HCT116 (cell line): ENCODE results near the gene CHI3L2.

ENCODE experiments used
- CEBPB ChIP-seq: IDR thresholded peaks from 2 replicates; pipeline ENCODE4 v1.6.1; 2012; ENCODE audit warnings: low read depth
- CTCF ChIP-seq, 3 experiments: fragments of 200-600 bp in 1 of 3; sonication (generic) in 1 of 3; IDR thresholded peaks in 2 of 3; conservative IDR thresholded peaks in 1 of 3; 2 replicates each; pipeline ENCODE4 v1.5.1; 2012 to 2017; ENCODE audit warnings: low read depth in 2 of 3, low read length in 2 of 3, antibody characterized with exemption in 1 of 3, borderline replicate concordance in 1 of 3, control low read depth in 1 of 3, mild to moderate bottlenecking in 1 of 3, mixed read lengths in 1 of 3, mixed run types in 1 of 3, moderate library complexity in 1 of 3; ENCODE audit not compliant: insufficient read depth in 1 of 3
- EZH2 ChIP-seq: fragments of 200-600 bp; sonication (generic); IDR thresholded peaks from 2 replicates; pipeline ENCODE4 v1.6.1; 2017; ENCODE audit warnings: antibody characterized with exemption, mixed run types
- MAX ChIP-seq: IDR thresholded peaks from 2 replicates; pipeline ENCODE4 v1.6.1; 2012
- POLR2A ChIP-seq: IDR thresholded peaks from 2 replicates; pipeline ENCODE4 v1.7.0; 2011; ENCODE audit warnings: borderline replicate concordance; ENCODE audit not compliant: insufficient read depth, insufficient read length; ENCODE audit errors: extremely low read depth
- POLR2AphosphoS5 ChIP-seq: IDR thresholded peaks from 2 replicates; pipeline ENCODE4 v1.6.1; 2011; ENCODE audit warnings: mild to moderate bottlenecking, low read depth, low read length, moderate library complexity
- RAD21 ChIP-seq: IDR thresholded peaks from 2 replicates; pipeline ENCODE4 v1.6.1; 2012; ENCODE audit warnings: low read depth, mild to moderate bottlenecking
- YY1 ChIP-seq: IDR thresholded peaks from 2 replicates; pipeline ENCODE4 v1.6.1; 2011; ENCODE audit warnings: low read length, low read depth, moderate library complexity, mild to moderate bottlenecking; ENCODE audit not compliant: insufficient replicate concordance; ENCODE audit errors: extremely low read depth
- ZFX ChIP-seq: fragments of 450-650 bp; IDR thresholded peaks from 2 replicates; pipeline ENCODE4 v1.6.1; 2017
- ZNF274 ChIP-seq: fragments of 200-500 bp; sonication (Bioruptor generic); IDR thresholded peaks from 2 replicates; pipeline ENCODE4 v1.6.1; 2014; ENCODE audit warnings: mild to moderate bottlenecking, low read depth, low read length, inconsistent platforms
- TF ChIP-seq, protein P1 (sequence below): IDR thresholded peaks from 2 replicates; pipeline ENCODE4 v1.6.1; 2011; ENCODE audit warnings: mild to moderate bottlenecking, low read length, moderate library complexity; ENCODE audit not compliant: insufficient replicate concordance; ENCODE audit errors: extremely low read depth
- TF ChIP-seq, protein P2 (sequence below): IDR thresholded peaks from 2 replicates; pipeline ENCODE4 v1.6.1; 2012; ENCODE audit warnings: low read depth

DNA sequence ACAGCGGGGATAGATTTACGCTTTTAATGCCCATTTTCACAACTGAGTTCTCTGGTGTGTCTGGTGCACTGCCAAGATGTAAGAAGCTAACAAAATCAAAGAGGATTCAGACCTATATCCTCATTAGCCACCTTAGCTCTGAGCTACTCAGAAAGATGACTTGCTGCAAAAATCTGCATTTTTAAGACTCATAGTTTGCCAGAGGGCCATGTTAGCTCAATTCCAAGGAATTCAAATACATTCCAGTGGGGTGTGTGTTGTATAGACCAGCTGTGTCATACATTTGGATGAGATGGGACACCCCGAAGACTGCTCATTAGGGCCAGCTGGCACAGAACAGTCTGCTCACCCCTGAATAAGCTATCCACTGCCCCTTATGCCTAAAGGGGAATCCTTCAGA lies 36.0 kb upstream of the CHI3L2 start:
- TF ChIP-seq, protein P1, sequence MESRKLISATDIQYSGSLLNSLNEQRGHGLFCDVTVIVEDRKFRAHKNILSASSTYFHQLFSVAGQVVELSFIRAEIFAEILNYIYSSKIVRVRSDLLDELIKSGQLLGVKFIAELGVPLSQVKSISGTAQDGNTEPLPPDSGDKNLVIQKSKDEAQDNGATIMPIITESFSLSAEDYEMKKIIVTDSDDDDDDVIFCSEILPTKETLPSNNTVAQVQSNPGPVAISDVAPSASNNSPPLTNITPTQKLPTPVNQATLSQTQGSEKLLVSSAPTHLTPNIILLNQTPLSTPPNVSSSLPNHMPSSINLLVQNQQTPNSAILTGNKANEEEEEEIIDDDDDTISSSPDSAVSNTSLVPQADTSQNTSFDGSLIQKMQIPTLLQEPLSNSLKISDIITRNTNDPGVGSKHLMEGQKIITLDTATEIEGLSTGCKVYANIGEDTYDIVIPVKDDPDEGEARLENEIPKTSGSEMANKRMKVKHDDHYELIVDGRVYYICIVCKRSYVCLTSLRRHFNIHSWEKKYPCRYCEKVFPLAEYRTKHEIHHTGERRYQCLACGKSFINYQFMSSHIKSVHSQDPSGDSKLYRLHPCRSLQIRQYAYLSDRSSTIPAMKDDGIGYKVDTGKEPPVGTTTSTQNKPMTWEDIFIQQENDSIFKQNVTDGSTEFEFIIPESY: no peak
- no peak for TF ChIP-seq POLR2A
- TF ChIP-seq, protein P2, sequence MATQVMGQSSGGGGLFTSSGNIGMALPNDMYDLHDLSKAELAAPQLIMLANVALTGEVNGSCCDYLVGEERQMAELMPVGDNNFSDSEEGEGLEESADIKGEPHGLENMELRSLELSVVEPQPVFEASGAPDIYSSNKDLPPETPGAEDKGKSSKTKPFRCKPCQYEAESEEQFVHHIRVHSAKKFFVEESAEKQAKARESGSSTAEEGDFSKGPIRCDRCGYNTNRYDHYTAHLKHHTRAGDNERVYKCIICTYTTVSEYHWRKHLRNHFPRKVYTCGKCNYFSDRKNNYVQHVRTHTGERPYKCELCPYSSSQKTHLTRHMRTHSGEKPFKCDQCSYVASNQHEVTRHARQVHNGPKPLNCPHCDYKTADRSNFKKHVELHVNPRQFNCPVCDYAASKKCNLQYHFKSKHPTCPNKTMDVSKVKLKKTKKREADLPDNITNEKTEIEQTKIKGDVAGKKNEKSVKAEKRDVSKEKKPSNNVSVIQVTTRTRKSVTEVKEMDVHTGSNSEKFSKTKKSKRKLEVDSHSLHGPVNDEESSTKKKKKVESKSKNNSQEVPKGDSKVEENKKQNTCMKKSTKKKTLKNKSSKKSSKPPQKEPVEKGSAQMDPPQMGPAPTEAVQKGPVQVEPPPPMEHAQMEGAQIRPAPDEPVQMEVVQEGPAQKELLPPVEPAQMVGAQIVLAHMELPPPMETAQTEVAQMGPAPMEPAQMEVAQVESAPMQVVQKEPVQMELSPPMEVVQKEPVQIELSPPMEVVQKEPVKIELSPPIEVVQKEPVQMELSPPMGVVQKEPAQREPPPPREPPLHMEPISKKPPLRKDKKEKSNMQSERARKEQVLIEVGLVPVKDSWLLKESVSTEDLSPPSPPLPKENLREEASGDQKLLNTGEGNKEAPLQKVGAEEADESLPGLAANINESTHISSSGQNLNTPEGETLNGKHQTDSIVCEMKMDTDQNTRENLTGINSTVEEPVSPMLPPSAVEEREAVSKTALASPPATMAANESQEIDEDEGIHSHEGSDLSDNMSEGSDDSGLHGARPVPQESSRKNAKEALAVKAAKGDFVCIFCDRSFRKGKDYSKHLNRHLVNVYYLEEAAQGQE: no peak
- no peak for TF ChIP-seq ZFX
- no peak for TF ChIP-seq CTCF (IDR thresholded peaks at IDR 0.05 in 2 of 3, conservative IDR thresholded peaks at IDR 0.05 in 1 of 3; ENCODE audit: borderline replicate concordance in 1 of 3, insufficient read depth in 1 of 3, low read depth in 2 of 3, low read length in 2 of 3)
- no peak for TF ChIP-seq ZNF274
- TF ChIP-seq CEBPB: no peak
- no peak for TF ChIP-seq RAD21
- TF ChIP-seq EZH2: no peak
- TF ChIP-seq YY1: no peak
- no peak for TF ChIP-seq POLR2AphosphoS5
- no peak for TF ChIP-seq MAX
